Measurements from ENCODE around the gene UGT1A6. TPM values are rescaled to one million over a fixed set of nuclear protein-coding genes. Genes with fewer than 3 reads are reported as not detected.

UGT1A6 gene
- total and polyA plus RNA-seq, 2 of the 13 experiments (the other 11 are each of a cell fraction or from before 2014, with no cell fraction given), result 0.25 TPM; not detected in 1

DNA sequence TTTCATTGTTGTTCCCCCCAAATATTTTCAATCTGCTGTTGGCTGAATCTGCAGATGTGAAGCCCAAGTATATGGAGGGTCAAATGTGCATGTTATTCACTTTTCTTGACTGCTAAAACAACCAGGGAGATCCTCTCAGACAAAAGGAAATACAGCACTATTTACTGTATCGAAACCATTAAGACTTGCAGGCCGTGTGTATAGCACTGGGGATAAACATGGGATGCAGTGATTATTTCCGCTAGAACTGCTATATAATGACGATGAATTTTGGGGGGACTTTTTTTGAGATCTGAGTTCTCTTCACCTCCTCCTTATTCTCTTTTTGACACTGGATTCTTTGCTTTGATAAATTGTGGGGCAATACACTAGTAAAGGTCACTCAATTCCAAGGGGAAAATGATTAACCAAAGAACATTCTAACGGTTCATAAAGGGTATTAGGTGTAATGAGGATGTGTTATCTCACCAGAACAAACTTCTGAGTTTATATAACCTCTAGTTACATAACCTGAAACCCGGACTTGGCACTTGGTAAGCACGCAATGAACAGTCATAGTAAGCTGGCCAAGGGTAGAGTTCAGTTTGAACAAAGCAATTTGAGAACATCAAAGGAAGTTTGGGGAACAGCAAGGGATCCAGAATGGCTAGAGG, 63.9 kb downstream of the UGT1A6 start (continued):
- TF ChIP-seq, protein P1, sequence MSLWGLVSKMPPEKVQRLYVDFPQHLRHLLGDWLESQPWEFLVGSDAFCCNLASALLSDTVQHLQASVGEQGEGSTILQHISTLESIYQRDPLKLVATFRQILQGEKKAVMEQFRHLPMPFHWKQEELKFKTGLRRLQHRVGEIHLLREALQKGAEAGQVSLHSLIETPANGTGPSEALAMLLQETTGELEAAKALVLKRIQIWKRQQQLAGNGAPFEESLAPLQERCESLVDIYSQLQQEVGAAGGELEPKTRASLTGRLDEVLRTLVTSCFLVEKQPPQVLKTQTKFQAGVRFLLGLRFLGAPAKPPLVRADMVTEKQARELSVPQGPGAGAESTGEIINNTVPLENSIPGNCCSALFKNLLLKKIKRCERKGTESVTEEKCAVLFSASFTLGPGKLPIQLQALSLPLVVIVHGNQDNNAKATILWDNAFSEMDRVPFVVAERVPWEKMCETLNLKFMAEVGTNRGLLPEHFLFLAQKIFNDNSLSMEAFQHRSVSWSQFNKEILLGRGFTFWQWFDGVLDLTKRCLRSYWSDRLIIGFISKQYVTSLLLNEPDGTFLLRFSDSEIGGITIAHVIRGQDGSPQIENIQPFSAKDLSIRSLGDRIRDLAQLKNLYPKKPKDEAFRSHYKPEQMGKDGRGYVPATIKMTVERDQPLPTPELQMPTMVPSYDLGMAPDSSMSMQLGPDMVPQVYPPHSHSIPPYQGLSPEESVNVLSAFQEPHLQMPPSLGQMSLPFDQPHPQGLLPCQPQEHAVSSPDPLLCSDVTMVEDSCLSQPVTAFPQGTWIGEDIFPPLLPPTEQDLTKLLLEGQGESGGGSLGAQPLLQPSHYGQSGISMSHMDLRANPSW (CRISPR knock-in tag; IDR thresholded peaks at IDR 0.05; ENCODE audit: borderline replicate concordance), result no peak
- TF ChIP-seq SRSF1 (optimal IDR thresholded peaks at IDR 0.05; ENCODE audit: low read depth, low read length), result no peak
- TF ChIP-seq ELF4 (CRISPR knock-in tag; IDR thresholded peaks at IDR 0.05; ENCODE audit: borderline replicate concordance), result peak; percentile 75; the same call in 1 of the 2 replicates
- no peak for TF ChIP-seq KAT2B (IDR thresholded peaks at IDR 0.05; ENCODE audit: borderline replicate concordance, low read depth, low read length)
- TF ChIP-seq ZNF468 (CRISPR knock-in tag; IDR thresholded peaks at IDR 0.05), result no peak
- no peak for TF ChIP-seq U2AF1 (optimal IDR thresholded peaks at IDR 0.05; ENCODE audit: low read depth, low read length)
- no peak for TF ChIP-seq ZSCAN20 (CRISPR knock-in tag; IDR thresholded peaks at IDR 0.05; ENCODE audit: borderline replicate concordance)
- TF ChIP-seq, protein P2, sequence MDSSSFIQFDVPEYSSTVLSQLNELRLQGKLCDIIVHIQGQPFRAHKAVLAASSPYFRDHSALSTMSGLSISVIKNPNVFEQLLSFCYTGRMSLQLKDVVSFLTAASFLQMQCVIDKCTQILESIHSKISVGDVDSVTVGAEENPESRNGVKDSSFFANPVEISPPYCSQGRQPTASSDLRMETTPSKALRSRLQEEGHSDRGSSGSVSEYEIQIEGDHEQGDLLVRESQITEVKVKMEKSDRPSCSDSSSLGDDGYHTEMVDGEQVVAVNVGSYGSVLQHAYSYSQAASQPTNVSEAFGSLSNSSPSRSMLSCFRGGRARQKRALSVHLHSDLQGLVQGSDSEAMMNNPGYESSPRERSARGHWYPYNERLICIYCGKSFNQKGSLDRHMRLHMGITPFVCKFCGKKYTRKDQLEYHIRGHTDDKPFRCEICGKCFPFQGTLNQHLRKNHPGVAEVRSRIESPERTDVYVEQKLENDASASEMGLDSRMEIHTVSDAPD (CRISPR knock-in tag; IDR thresholded peaks at IDR 0.05), result peak; percentile 93
- TF ChIP-seq, protein P3, sequence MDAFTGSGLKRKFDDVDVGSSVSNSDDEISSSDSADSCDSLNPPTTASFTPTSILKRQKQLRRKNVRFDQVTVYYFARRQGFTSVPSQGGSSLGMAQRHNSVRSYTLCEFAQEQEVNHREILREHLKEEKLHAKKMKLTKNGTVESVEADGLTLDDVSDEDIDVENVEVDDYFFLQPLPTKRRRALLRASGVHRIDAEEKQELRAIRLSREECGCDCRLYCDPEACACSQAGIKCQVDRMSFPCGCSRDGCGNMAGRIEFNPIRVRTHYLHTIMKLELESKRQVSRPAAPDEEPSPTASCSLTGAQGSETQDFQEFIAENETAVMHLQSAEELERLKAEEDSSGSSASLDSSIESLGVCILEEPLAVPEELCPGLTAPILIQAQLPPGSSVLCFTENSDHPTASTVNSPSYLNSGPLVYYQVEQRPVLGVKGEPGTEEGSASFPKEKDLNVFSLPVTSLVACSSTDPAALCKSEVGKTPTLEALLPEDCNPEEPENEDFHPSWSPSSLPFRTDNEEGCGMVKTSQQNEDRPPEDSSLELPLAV (CRISPR knock-in tag; conservative IDR thresholded peaks at IDR 0.05; ENCODE audit: low read depth), result 0 out of 2 replicates have a peak, but pooled peaks have one; percentile 72
- TF ChIP-seq ZNF367 (CRISPR knock-in tag; IDR thresholded peaks at IDR 0.05; ENCODE audit: borderline replicate concordance), result no peak
- TF ChIP-seq SUZ12 (IDR thresholded peaks at IDR 0.05; ENCODE audit: low read depth, low read length), result no peak
- TF ChIP-seq, protein P4, sequence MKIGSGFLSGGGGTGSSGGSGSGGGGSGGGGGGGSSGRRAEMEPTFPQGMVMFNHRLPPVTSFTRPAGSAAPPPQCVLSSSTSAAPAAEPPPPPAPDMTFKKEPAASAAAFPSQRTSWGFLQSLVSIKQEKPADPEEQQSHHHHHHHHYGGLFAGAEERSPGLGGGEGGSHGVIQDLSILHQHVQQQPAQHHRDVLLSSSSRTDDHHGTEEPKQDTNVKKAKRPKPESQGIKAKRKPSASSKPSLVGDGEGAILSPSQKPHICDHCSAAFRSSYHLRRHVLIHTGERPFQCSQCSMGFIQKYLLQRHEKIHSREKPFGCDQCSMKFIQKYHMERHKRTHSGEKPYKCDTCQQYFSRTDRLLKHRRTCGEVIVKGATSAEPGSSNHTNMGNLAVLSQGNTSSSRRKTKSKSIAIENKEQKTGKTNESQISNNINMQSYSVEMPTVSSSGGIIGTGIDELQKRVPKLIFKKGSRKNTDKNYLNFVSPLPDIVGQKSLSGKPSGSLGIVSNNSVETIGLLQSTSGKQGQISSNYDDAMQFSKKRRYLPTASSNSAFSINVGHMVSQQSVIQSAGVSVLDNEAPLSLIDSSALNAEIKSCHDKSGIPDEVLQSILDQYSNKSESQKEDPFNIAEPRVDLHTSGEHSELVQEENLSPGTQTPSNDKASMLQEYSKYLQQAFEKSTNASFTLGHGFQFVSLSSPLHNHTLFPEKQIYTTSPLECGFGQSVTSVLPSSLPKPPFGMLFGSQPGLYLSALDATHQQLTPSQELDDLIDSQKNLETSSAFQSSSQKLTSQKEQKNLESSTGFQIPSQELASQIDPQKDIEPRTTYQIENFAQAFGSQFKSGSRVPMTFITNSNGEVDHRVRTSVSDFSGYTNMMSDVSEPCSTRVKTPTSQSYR (CRISPR knock-in tag; IDR thresholded peaks at IDR 0.05; ENCODE audit: borderline replicate concordance), result peak; percentile 70; the same call in 1 of the 2 replicates
- TF ChIP-seq, protein P5, sequence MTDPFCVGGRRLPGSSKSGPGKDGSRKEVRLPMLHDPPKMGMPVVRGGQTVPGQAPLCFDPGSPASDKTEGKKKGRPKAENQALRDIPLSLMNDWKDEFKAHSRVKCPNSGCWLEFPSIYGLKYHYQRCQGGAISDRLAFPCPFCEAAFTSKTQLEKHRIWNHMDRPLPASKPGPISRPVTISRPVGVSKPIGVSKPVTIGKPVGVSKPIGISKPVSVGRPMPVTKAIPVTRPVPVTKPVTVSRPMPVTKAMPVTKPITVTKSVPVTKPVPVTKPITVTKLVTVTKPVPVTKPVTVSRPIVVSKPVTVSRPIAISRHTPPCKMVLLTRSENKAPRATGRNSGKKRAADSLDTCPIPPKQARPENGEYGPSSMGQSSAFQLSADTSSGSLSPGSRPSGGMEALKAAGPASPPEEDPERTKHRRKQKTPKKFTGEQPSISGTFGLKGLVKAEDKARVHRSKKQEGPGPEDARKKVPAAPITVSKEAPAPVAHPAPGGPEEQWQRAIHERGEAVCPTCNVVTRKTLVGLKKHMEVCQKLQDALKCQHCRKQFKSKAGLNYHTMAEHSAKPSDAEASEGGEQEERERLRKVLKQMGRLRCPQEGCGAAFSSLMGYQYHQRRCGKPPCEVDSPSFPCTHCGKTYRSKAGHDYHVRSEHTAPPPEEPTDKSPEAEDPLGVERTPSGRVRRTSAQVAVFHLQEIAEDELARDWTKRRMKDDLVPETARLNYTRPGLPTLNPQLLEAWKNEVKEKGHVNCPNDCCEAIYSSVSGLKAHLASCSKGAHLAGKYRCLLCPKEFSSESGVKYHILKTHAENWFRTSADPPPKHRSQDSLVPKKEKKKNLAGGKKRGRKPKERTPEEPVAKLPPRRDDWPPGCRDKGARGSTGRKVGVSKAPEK (CRISPR knock-in tag; IDR thresholded peaks at IDR 0.05; ENCODE audit: borderline replicate concordance), result peak; percentile 87; the same call in 1 of the 2 replicates
- no peak for TF ChIP-seq ZFP36L2 (CRISPR knock-in tag; IDR thresholded peaks at IDR 0.05)
- peak; percentile 81; the same call in 1 of the 2 replicates for TF ChIP-seq IRX3 (CRISPR knock-in tag; IDR thresholded peaks at IDR 0.05; ENCODE audit: borderline replicate concordance, low read depth)
- TF ChIP-seq HCFC1 (IDR thresholded peaks at IDR 0.05; ENCODE audit: low read depth, low read length), result no peak
- no peak for TF ChIP-seq NCOA5 (CRISPR knock-in tag; IDR thresholded peaks at IDR 0.05)

Data from HepG2 (cell line).